ENCODE measurements around the gene SVOP.

Gene SVOP

DNA sequence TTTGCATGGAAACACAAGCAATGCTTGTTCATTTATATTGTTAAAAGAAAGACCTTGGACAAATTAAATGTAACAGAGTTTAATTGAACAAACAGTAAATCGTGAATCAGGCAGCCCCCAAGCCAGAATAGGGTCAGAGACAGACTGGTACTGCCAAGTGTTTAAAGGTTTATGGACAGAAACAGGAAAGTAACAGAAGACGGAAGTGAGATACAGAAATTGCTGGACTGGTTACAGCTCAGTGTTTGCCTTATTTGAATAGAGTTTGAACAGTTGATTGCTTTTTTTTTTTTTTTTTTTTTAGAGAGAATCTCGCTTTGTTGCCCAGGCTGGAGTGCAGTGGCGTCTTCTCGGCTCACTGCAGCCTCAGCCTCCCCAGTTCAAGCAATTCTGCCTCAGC, 90.7 kb downstream of the SVOP start:
- DNase-seq: no peak

DNA sequence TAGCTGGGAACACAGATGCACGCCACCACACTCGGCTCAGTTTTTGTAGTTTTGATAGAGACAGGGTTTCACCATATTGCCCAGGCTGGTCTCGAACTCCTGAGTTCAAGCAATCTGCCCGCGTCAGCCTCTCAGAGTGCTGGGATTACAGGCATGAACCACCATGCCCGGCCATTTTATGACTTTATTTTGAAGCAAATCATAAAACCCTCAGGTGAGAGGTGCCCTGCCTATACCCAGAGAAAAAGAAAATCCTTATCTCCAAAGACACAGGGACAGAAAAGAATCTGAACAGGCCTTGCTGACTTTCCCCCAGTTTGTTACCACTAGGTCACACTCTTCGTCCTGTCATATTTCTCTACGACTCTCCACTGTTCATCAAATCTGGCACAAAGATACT, 92.2 kb downstream of the SVOP start:
- DNase-seq: no peak

DNA sequence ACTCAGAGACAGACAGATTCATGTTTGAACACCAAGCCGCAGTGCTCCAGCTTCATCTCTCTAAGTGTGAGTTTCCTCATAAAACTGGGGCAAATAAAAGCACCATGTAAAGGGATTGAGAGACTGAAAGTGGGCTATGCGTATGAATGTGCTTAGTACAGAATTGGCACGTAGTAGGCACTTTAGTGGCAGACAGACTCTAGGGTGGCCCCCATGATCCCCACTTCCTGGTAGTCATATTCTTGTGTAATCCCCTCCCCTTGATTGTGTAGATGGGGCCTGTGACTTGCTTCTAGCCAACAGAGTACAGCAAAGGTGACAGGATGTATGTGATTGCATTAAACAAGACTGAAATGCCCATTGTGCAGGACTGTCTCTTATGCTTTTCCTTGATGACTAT, 98.0 kb downstream of the SVOP start:
- DNase-seq: no peak

DNA sequence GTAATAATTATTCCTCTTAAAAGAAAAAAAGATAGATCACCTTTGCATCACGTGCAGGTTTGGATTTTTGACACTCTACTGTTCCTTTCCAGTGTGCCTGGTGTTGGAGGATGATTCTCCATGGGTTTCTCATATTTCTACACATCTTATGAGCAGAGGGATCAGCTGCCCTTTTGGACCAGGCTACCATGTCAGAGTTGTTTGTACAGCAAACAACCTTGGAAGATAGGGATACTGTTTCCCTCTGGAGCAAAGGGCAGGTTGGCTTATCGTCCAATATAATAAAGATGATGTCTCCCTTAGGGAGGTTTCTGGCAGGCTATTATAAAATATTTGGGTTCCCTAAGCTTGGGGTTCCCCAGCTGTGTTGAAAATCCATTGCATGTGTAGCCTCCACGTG, 98.9 kb downstream of the SVOP start:
- DNase-seq: no peak

DNA sequence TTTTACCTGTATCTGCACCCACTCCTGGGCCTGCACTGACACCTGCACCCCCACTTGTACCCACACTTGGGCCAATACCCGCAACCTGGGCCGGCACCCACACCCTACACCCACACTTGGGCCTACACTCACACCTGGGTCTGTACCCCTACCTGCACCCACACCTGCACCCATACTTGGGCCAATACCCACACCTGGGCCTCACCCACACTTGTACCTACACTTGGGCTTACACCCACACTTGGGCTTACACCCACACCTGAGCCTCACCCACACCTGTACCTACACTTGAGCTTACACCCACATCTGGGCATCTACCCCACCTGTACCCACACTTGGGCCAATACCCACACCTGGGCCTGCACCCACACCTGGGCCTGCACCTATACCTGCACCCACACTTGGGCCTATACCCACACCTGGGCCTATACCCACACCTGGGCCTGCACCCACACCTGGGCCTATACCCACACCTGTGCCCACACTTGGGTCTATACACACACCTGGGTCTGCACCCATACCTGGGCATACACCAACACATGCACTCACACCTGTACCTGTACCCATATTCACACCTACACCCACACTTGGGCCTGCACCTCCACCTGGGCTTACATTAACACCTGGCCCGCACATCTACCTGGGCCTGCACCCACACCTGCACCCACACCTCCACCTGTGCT, 101.8 kb downstream of the SVOP start:
- DNase-seq: no peak

DNA sequence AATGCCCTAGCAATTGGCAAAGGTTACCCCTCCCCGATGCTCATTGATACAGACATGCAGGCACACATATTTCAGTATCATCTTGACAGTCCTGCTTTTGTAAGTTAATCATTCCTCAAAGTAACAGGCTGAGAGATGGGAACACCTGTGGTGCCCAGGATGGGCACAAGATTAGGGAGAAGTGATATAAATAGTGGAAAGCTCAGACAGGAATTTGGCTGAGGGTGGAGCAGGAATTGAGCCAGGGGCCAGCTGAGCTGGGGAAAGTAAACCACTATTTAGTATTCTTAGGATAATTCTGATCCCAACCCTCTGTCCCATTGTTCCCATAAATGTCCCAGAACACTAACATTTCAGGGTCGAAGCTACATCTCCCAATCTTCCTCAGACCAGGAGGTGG, 102.7 kb downstream of the SVOP start:
- DNase-seq: no peak

DNA sequence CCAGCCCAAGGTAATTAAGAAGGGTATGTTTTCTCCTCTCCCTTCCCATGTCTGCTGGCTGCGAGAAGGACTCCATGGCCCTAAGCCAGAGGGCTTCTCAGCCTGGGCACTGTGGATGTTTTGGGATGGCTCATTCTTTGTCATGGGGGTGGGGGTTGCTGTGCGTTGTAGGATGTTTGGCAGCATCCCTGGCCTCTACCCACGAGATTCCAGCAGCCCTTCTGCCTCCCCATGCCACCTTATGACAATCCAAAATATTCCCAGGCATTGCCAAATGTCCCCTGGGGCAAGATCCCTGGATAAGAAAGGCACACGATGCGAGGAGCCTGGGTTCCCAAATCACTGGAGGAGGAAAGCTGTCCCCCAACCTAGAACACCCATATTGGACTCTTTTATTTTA, 104.5 kb downstream of the SVOP start:
- no peak for DNase-seq

DNA sequence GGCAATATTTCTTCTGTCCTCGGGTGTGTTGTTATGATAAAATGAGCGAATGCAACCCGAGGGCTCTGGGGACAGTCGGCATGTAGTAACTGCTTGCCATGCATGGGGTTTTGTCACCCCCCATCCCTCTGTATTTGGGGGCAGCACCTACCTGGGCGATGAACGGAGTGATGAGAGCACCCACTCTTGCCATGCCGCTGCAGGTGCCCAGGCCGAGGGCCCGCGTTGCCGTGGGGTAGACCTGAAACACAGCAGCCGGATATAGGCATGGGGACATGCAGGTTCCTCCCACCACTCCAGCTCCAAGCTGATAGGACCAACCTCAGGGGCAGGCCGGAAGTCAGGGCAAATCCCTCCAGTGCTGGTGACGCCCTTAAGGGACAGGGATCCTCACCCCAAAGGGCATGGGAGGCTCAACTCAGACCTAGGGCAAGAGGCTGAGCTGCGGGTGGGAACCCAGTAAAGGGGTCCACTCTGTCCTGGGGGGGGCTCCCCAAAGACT, 105.2 kb downstream of the SVOP start:
- no peak for DNase-seq

DNA sequence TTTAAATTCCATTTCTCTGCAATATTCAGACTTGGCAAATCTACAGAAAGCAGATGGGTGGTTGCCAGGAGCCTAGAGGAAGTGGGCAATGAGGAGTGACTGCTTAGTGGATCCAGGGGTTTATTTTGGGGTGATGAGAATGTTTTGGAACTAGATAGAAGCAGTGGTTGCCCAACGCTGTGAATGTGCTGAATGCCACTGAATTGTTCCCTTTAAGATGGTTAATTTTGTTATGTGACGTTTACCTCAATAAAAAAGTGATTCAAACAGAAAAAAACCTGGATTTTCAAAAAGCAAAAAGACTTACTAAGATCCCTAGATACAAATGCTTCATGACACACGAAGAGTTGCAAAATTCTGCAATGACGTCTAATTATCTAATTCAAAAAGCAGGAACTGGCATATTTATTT, 106.7 kb downstream of the SVOP start:
- DNase-seq: no peak

DNA sequence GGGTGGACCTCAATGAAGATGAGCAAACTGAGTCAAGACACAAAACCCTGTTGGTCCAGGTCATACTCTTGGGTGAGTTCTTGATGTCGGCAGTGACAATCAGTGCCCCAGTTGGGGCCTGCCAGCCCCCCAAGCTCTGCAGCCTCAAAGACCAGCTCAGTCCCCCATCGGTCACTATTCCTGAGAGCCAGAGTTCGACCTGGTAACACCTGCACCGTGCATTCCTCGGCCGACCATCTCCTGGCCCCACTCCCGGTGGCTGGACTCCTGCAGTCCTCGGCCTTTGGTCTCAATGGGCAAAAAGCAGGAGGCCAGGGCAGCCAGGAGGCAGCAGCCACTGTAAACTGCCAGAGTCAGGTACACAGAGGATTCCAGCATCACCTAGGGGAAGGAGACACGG, 108.5 kb downstream of the SVOP start:
- no peak for DNase-seq

DNA sequence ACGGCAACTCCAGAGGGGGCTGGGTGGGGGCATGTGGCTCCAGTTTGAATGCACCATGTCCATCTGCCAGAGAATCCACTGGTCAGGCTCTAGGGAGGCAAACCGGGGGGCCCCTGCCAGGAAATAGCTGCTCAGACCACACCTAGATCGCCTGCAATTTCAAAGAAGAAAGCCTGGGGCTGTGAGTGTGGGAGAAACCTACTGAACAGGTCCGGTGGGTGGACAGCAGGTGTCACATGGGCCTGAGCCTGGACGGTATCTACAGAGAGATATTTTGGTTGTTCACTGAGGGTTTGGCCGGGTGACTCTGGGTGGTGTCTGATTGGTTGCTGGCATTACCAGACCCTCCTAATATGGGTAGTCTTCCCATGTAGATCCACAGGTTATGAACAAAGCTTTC, 109.0 kb downstream of the SVOP start:
- no peak for DNase-seq

DNA sequence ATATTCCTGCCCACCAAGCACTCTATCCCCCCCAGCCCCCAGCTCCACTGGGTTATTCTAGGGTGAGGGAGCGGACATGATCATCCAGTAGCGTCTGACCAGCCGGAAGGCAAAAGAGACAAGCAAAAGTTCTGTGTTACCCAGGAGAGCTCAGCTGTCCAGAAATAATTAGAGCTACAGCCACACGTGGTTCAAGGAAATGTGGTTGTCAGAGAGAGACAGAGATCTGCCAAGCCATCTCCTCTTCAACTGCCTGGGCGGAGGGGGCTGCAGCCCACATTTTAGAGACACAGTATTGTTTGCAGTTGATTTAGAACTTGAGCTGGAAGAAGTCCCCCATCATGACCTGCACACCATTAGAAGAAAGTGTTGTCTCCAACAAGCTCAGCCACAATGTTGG, 110.5 kb downstream of the SVOP start:
- DNase-seq: no peak

DNA sequence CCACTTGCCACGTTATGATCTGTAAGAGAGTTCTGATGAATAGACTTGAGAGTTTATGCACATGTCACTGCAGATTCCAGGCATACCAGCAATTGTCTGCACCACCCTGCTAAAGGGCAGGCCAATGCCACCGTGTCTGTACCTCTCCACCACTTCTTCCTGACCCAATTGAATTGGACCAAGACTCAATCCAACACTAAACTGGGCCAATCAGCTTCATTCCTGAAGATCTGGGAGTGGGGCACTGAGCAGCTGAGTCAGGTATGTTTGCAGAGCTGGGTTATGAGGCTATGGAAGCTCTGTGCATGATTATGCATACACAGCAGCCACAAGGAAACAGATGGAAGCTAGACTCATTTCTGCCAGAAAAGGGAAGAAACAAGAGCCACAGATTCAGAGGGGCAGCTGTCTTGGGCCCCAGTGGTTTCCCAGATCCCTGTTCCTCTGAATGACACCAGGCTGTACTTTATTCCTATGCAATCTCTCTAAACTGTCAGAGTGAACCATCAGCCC, 113.0 kb downstream of the SVOP start:
- no peak for DNase-seq

DNA sequence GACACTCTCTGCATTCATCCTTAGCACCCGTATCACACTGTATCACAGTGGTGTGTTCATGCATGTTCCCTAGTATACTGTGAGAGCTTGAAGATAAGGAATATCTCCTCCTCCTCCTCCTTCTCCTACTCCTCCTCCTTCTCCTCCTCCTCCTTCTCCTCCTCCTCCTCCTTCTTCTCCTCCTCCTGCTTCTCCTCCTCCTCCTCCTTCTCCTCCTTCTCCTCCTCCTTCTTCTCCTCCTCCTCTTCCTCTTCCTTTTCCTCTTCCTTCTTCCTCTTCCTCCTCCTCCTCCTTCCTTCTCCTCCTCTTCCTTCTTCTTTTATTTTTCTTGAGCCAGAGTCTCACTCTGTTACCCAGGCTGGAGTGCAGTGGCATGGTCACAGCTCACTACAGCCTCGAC, 113.9 kb downstream of the SVOP start:
- DNase-seq: no peak

DNA sequence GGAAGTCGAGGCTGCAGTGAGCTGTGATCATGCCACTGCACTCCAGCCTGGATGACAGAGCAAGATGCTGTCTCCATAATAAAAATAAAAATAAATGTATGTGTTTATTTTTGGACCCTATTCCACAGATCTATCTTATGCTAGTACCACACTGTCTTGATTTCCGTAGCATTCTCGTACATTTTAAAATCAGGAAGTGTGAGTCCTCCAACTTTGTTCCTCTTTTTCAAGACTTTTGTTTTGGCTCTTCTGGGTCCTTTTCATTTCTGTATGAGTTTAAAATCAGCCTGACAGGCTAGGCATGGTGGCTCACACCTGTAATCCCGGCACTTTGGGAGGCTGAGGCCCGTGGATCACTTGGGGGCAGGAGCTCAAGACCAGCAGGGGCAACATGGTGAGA, 115.1 kb downstream of the SVOP start:
- no peak for DNase-seq

DNA sequence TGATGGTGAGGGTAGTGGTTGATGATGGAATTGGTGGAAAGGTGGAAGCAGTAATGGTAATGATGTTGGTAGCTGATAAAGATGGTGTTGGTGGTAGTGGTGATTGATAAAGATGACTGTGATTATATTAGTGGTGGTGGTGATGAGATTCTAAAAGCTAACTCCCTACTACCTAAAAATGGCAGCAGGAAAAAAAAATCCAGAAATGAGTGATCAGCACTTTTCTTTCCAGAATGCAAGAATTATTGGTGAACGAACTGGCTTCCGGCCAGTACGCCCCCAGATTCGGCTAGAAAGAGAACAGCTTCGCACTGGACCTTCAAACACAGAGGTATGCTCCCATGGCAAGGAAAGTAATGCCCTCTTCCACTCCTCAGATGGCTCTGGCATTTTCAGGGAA, 121.7 kb downstream of the SVOP start:
- DNase-seq: no peak

DNA sequence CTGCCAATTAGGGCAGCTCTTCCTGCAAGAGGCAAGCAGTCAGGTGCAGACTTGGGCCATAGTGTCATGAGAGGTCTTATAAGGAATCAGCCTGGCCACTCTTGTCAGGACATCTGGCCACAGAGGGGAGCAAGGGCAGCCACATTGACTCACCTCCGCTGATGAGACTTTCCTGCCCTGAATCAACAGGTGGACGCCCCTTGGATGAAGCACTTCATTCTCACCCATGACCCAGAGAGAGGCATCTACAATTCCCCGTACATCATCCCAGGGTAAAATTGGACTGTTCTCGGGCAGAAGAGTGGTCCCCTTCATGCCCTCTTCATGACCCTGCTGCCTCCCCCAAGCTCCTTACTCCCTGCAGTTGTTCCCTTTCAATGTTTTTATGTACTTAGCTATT, 124.1 kb downstream of the SVOP start:
- no peak for DNase-seq

DNA sequence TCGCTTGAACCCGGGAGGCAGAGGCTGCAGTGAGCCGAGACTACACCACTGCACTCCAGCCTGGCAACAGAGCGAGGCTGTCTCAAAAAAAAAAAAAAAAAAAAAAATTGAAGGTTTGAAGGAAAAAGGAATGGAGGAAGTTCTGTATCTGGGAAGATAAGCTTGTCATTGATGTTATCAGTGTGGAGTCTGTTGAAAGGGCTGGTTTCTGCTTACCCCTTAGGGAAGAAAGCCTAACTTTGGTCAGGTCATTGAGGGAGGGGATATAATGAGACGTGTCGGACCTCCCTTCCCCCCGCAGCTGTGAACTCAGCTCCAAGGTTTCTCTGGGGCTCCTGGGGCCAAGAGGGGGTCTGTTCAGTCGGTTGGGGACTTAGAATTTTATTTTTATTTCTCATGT, 124.5 kb downstream of the SVOP start:
- no peak for DNase-seq

DNA sequence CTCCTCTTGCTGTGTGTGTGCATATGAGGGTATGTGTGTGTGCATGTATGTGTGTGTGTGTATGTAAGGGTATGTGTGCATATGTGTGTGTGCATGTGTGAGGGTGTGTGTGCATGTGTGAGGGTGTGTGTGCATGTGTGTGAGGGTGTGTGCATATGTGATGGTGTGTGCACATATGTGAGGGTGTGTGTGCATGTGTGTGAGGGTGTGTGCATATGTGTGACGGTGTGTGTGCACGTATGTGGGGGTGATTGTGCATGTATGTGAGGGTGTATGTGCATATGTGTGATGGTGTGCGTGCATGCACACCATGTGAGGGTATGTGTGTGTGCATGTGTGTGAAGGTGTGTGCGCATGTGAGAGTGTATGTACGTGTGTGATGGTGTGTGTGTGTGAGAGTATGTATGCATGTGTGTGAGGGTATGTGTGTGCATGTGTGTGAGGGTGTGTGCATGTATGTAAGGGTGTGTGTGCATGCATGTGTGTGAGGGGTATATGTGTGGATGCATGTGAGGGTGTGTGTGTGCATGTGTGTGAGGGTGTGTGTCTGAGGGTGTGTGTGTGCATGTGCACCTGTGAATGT, 125.6 kb downstream of the SVOP start:
- no peak for DNase-seq

DNA sequence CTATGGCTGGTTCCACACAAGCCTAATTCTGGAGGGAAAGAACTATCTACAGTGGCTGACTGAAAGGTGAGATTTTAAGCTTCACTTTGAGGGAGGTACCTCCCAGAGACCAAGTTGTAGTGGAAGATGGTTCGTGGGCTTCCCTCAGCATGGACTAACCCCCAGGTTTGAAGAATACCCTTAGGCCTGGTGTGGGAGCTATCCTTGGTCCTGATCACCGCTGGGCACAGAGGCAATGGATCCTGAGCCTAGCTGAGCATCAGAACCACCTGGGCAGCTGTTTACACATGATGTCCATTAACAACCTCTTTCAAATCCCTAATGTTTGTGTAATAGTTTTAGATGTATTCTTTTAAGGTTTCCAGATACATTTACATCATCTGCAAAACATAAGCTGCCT, 130.7 kb downstream of the SVOP start:
- DNase-seq: no peak

DNA sequence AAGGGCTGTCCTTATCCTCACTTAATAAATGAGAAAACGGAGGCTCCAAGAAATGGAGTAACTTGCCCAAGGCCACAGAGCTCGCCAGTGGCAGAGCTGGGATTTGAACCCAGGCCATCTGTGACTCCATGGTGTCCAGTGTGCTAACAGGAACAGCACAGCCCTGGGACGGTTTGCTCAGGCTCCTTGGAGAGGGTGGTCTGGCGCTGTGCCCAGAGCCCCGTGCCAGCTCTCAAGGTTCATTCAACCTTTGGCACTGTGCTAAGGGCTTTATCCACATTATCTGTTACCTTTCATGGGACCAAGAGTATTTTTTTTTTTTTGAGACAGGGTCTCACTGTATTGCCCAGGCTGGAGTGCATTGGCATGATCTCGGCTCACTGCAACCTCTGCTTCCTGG, 132.8 kb downstream of the SVOP start:
- DNase-seq: no peak

DNA sequence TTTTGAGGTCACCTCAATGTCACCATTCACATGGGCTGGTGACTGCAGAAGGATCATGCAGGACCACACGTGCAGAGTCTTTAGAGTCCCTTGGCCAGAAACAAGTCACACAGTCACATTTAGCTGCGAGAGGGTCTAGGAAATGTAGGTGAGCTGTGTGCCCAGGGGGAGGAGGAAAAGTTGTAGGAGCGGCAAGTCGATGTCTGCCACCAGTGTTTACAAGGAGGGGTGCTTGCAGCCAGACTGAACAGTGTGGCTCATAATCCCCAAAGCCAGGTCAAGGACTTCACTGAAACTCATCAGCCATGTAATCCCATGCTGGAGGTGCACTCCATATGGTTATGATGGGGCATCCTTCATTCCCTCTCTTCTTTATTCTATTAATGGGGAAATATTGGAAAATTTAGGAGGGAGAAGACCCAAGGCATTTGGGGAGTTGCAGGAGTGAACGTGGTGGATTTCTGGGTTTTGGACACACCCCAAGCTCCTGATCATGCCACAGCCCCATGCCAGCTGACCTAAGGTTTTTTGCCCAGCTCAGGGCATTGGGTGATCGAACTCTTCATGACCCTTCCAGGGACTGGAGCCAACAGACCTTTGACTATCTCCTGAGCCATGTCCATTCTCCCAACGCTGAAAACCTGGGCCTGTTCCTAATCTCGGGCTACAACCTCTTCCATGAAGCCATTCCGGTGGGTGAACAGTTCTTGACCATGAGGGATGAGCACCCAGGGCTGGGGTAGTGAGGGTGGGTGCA, 133.8 kb downstream of the SVOP start:
- no peak for DNase-seq

DNA sequence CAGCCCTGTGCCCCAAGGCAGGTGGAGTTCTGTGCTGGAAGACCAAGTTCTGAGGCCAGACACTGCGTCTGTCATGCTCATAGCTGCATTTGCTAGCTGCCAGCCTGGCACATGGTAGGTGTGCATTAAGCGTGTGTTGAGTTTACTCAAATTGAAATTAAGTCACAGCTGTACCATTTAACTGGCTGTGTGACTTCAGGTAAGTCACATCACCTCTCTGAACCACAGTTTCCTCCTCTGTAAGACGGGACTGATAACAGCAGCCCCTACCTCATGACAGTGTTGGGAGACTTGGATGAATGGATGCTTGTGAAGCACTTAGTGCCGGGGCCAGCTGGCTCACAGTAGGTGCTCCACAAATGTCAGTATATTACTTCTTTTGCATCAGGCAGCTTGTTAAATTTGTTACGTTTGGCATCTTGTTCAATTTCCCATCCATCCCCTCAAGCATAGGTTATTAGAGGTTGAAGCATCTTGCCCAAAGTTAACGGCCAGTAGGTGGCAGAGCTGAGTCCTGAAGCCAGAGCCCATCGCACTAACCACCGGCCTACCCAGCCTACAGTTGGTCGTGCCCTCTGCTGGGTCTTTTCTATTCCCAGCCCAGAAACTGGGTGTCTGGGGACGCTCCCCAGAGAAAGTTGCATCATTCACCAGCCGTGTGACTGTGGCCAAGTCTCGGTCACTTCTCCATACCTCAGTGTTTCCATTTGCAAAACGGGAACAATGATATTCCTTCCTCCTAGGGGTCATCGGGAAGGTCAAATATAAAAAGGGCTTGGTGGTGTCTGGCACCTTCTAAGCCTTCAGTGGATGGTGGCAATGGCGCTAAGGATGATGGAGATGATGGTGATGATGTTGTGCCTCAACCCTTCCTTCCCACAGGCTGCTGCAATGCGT, 136.5 kb downstream of the SVOP start:
- DNase-seq: peak in 1 of 2 experiments; percentile 3

Measured in NCI-H1930 (cell line).